HepG2 (cell line): ENCODE data around the gene NEURL1. TPM values are rescaled to one million over a fixed set of nuclear protein-coding genes. Genes with fewer than 3 reads are reported as not detected.

Experiments
- ATAC-seq: fragments of 200-7000 bp; cut with Tn5 transposase; 3 replicates; pipeline ENCODE4 v1.9.1; 2020; ENCODE audit warnings: mild to moderate bottlenecking, moderate library complexity
- BruUV-seq: library from RNA; stranded (reverse); fragments of 400-500 nt; replicated peaks from 2 replicates; lab custom pipeline; 2021; lab: Mats Ljungman, UMichigan
- CTCF ChIA-PET: fragments of 300-600 bp; formaldehyde crosslinking; extraction: SDS; loops from one replicate; lab custom pipeline; 2021; ENCODE audit warnings: low total read pairs, inconsistent platforms, low intra/inter-chr PET ratio; lab: Yijun Ruan, JAX
- POLR2A ChIA-PET: fragments of 350-600 bp; sonication (Branson Sonifier 250); formaldehyde crosslinking; loops from one replicate; lab custom pipeline; 2020; ENCODE audit warnings: antibody characterized with exemption, inconsistent platforms; lab: Yijun Ruan, JAX
- DNase-seq: peaks from one replicate; pipeline ENCODE4 v3.0.0-alpha.2; 2015; ENCODE audit warnings: low spot score
- FAIRE-seq: peaks from 3 replicates; lab custom pipeline; 2011; peaks lifted over from hg19 to GRCh38; lab: Jason Lieb, UNC
- H2AFZ ChIP-seq: one replicate; pipeline ENCODE4 v1.6.1; 2011; ENCODE audit warnings: low read length, inconsistent platforms
- H3K27ac ChIP-seq: fragments of 300-600 bp; 3 replicates; pipeline ENCODE4 v1.8.0; 2011; ENCODE audit warnings: mixed run types, mild to moderate bottlenecking, mixed read lengths, low read length, inconsistent platforms; ENCODE audit not compliant: insufficient read depth; ENCODE audit errors: extremely low read length
- H3K27me3 ChIP-seq, 2 experiments: fragments of 200-600 bp in 1 of 2; 2 replicates in 1 of 2; 3 replicates in 1 of 2; pipeline versions ENCODE4 v1.6.0 to v1.8.0; 2011; ENCODE audit warnings: low read length in 2 of 2, mild to moderate bottlenecking in 2 of 2, moderate library complexity in 2 of 2, inconsistent platforms in 1 of 2; ENCODE audit not compliant: insufficient read depth in 2 of 2, control insufficient read depth in 1 of 2
- H3K36me3 ChIP-seq, 2 experiments: fragments of 200-600 bp in 1 of 2; replicated peaks in 1 of 2; 2 replicates in 1 of 2; 3 replicates in 1 of 2; pipeline versions ENCODE4 v1.5.1 to v1.8.0; 2011; ENCODE audit warnings: low read length in 2 of 2, inconsistent platforms in 1 of 2; ENCODE audit not compliant: insufficient read depth in 2 of 2, control insufficient read depth in 1 of 2
- H3K4me1 ChIP-seq: 2 replicates; pipeline ENCODE4 v1.5.1; 2012; ENCODE audit warnings: low read length, inconsistent platforms; ENCODE audit not compliant: insufficient read depth
- H3K4me2 ChIP-seq: 2 replicates; pipeline ENCODE4 v1.6.0; 2011; ENCODE audit warnings: low read depth, low read length, inconsistent platforms
- H3K4me3 ChIP-seq, 3 experiments: fragments of 200-600 bp in 1 of 3; sonication (generic), shearing (Covaris generic) in 1 of 3; replicated peaks in 1 of 3; 2 replicates each; pipeline ENCODE4 v1.5.1; 2011 to 2016; ENCODE audit warnings: low read length in 3 of 3, inconsistent platforms in 2 of 3, low read depth in 2 of 3, mild to moderate bottlenecking in 2 of 3, control low read depth in 1 of 3, mixed read lengths in 1 of 3; ENCODE audit not compliant: insufficient read depth in 1 of 3
- H3K79me2 ChIP-seq: one replicate; pipeline ENCODE4 v1.6.1; 2011; ENCODE audit warnings: low read length, inconsistent platforms; ENCODE audit not compliant: insufficient read depth
- H3K9ac ChIP-seq: 2 replicates; pipeline ENCODE4 v1.6.0; 2011; ENCODE audit warnings: mild to moderate bottlenecking, low read depth, low read length, inconsistent platforms; ENCODE audit not compliant: insufficient read depth
- H3K9me3 ChIP-seq: 2 replicates; pipeline ENCODE4 v1.5.1; 2012; ENCODE audit warnings: mild to moderate bottlenecking, low read length
- H4K20me1 ChIP-seq: 2 replicates; pipeline ENCODE4 v1.6.0; 2011; ENCODE audit warnings: inconsistent platforms, mild to moderate bottlenecking, low read length, moderate library complexity; ENCODE audit not compliant: insufficient read depth
- AGO2 ChIP-seq: fragments of 200-400 bp; formaldehyde crosslinking; optimal IDR thresholded peaks from 2 replicates; pipeline ENCODE3; 2017; ENCODE audit warnings: mild to moderate bottlenecking, low read depth, low read length, moderate library complexity
- KAT7 ChIP-seq: IDR thresholded peaks from 2 replicates; pipeline ENCODE4 v1.6.1; 2018; ENCODE audit warnings: borderline replicate concordance, missing compliant biosample characterization
- POLR2A ChIP-seq, 2 experiments: IDR thresholded peaks; 2 replicates each; pipeline ENCODE4 v1.6.1; 2011; ENCODE audit warnings: low read depth in 2 of 2, low read length in 2 of 2, mild to moderate bottlenecking in 1 of 2, moderate library complexity in 1 of 2; ENCODE audit not compliant: insufficient read depth in 1 of 2
- RBM22 ChIP-seq: fragments of 200-400 bp; formaldehyde crosslinking; optimal IDR thresholded peaks from 2 replicates; pipeline ENCODE3; 2017; ENCODE audit warnings: mild to moderate bottlenecking, low read length, moderate library complexity
- ZBTB7A ChIP-seq: sonication (generic); formaldehyde crosslinking; IDR thresholded peaks from 2 replicates; pipeline ENCODE4 v1.8.0; 2022; ENCODE audit warnings: mild to moderate bottlenecking, missing genetic modification reagents
- WGBS: methylation state at CpG from one replicate; pipeline ENCODE4 v1.1.6; 2017; ENCODE audit warnings: low lambda C conversion rate; 5-methylcytosine and 5-hydroxymethylcytosine counted together
- in situ Hi-C: cut with HindIII; loops from 2 replicates; pipeline ENCODE4 v1.10.0; 2017; ENCODE audit warnings: low pct_unique_long_range_greater_than_20kb; ENCODE audit not compliant: extremely low pct_ligation_motif_present
- intact Hi-C: fragments of 100-400 bp; cut with micrococcal nuclease; formaldehyde crosslinking; loops from one replicate; pipeline ENCODE4 v1.10.0; 2022; ENCODE audit not compliant: unreplicated experiment
- polyA plus RNA-seq, 8 experiments: library from polyadenylated mRNA; depleted of rRNA in 3 of 8; stranded (reverse) in 7 of 8; unstranded in 1 of 8; fragments of >200 nt; fragmentation: Illumina TruSeq in 4 of 8; extraction: Trizol in 4 of 8; gene quantifications; 2 replicates each; pipeline versions ENCODE4 v1.2.1 to v1.2.3, GENCODE V29; 2011 to 2016; ENCODE audit warnings: low read depth in 4 of 8, missing spikeins in 1 of 8, mixed read lengths in 1 of 8; ENCODE audit not compliant: insufficient read depth in 1 of 8
- total RNA-seq, 5 experiments: library from RNA; depleted of rRNA; stranded (reverse); fragments of >200 nt; fragmentation: Illumina TruSeq; extraction: Trizol; gene quantifications; 2 replicates each; pipeline ENCODE4 v1.2.3, GENCODE V29; 2016; ENCODE audit warnings: low read depth in 1 of 5

The NEURL1 gene
- total and polyA plus RNA-seq, 2 of the 13 experiments (the other 11 are each of a cell fraction or from before 2014, with no cell fraction given), result not detected

- Histone ChIP-seq H3K4me3 (no peak overlapping the region), H3K9ac (no peak overlapping the region), H4K20me1 (0 out of 2 replicates have a peak, but pooled peaks cover 3% of the 10 kb centered on the region), H3K27me3 (no peaks in the 10 kb centered on the region), H3K4me2 (no peak overlapping the region), H3K36me3 (peaks cover 17 to 32% of the 10 kb centered on the region in 2 experiments; a peak in 4 of 5 replicates), H2AFZ (no peak overlapping the region), H3K27ac (no peak overlapping the region), H3K4me1 (no peaks in the 10 kb centered on the region), H3K79me2 (no peaks in the 10 kb centered on the region), H3K9me3 (no peaks in the 10 kb centered on the region)
- ChIA-PET POLR2A (no interaction called here), CTCF (no interaction called here)
- intact Hi-C loops, result no loop called here
- peak in 1 of 2 experiments; percentile 7; a peak in 1 of 4 replicates for TF ChIP-seq POLR2A (IDR thresholded peaks at IDR 0.05; ENCODE audit: insufficient read depth in 1 of 2, low read depth in 2 of 2, low read length in 2 of 2)
- TF ChIP-seq ZBTB7A (CRISPR knock-in tag), result no peak
- TF ChIP-seq AGO2, result peak; percentile 40
- no peak for DNase-seq
- in situ Hi-C loops, result no loop called here
- no TSS peak for BruUV-seq
- no peak for FAIRE-seq
- no peak for ATAC-seq
- 100% methylated on average over 3 of the region's 6 CpGs for WGBS
These were observed 106.8 kb downstream of the NEURL1 start for GRCh38 chr10:103600325-103600724.

GRCh38 chr10:103600956-103601569 lies 107.6 kb downstream of the NEURL1 start:
- no peaks in the 10 kb centered on the region for H3K79me2 ChIP-seq
- H3K9ac ChIP-seq, result no peak overlapping the region
- no peaks in the 10 kb centered on the region for H3K27me3 ChIP-seq
- no TSS peak for BruUV-seq
- TF ChIP-seq RBM22 (peak; percentile 48), KAT7 (CRISPR knock-in tag) (no peak)
- TF ChIP-seq, all 625 proteins: peak for 1
- ATAC-seq, result no peak
- intact Hi-C loops (no loop called here), in situ Hi-C loops (no loop called here)
- 96% methylated on average over 4 of the region's 7 CpGs for WGBS
- CTCF ChIA-PET, result interaction anchor here (0.9 kb wide), 1 partner anchor 85 kb away, joined by 3 read pairs; no protein-coding TSS in a partner anchor
- peaks cover 22 to 36% of the 10 kb centered on the region in 2 experiments; a peak in 4 of 5 replicates for H3K36me3 ChIP-seq
- H3K4me2 ChIP-seq, result no peak overlapping the region
- no peak overlapping the region for H3K4me3 ChIP-seq
- H2AFZ ChIP-seq, result no peak overlapping the region
- no peak overlapping the region for H3K27ac ChIP-seq
- no peaks in the 10 kb centered on the region for H3K4me1 ChIP-seq
- POLR2A ChIA-PET, result no interaction called here
- no peak for DNase-seq
- H4K20me1 ChIP-seq, result no peaks in the 10 kb centered on the region
- no peak for FAIRE-seq
- no peaks in the 10 kb centered on the region for H3K9me3 ChIP-seq
